Transverse colon (tissue), 4 donors: Measurements from ENCODE around the gene DLGAP3. TPM values are rescaled to one million over a fixed set of nuclear protein-coding genes. Genes with fewer than 3 reads are reported as not detected.

Experiments
- DNase-seq: peaks from one replicate; pipeline ENCODE4 v3.0.0-alpha.2; 2019
- H3K27ac ChIP-seq, 4 donors: fragments of 200-600 bp; sonication (generic); 2 replicates each; pipeline ENCODE4 v1.5.1; 2016 to 2018; ENCODE audit warnings: inconsistent platforms in 4 of 4
- H3K27me3 ChIP-seq: fragments of 200-600 bp; sonication (generic); 2 replicates; pipeline ENCODE4 v1.5.1; 2017; ENCODE audit warnings: inconsistent platforms
- H3K36me3 ChIP-seq, 4 donors: fragments of 200-600 bp; sonication (generic); 2 replicates each; pipeline ENCODE4 v1.5.1; 2017 to 2019; ENCODE audit warnings: inconsistent platforms in 4 of 4
- H3K4me1 ChIP-seq, 4 donors: fragments of 200-600 bp; sonication (generic); 2 replicates each; pipeline ENCODE4 v1.5.1; 2017 to 2020; ENCODE audit warnings: inconsistent platforms in 4 of 4
- H3K4me3 ChIP-seq, 4 donors: fragments of 200-600 bp; sonication (generic); 1 replicate in 1 of 4; 2 replicates in 3 of 4; pipeline versions ENCODE4 v1.5.1 to v1.6.1; 2017 to 2019; ENCODE audit warnings: inconsistent platforms in 4 of 4
- H3K9me3 ChIP-seq, 2 donors: fragments of 200-600 bp; sonication (generic); 2 replicates each; pipeline ENCODE4 v1.5.1; 2017 to 2019; ENCODE audit warnings: inconsistent platforms in 2 of 2
- CTCF ChIP-seq, 5 experiments: fragments of 200-600 bp in 3 of 5; fragments of 450-650 bp in 2 of 5; sonication (generic) in 3 of 5; IDR thresholded peaks; 1 replicate in 2 of 5; 2 replicates in 3 of 5; pipeline ENCODE4 v1.5.1; 2016 to 2017; ENCODE audit warnings: antibody characterized with exemption in 5 of 5, inconsistent platforms in 3 of 5, mild to moderate bottlenecking in 2 of 5, moderate library complexity in 1 of 5
- EP300 ChIP-seq: sonication (generic); formaldehyde crosslinking; IDR thresholded peaks from one replicate; pipeline ENCODE4 v1.6.1; 2017; ENCODE audit warnings: antibody characterized with exemption, low read depth
- POLR2A ChIP-seq: fragments of 450-650 bp; IDR thresholded peaks from one replicate; pipeline ENCODE4 v1.6.1; 2016; ENCODE audit warnings: antibody characterized with exemption, mild to moderate bottlenecking, moderate library complexity
- POLR2AphosphoS5 ChIP-seq, 3 donors: sonication (generic); formaldehyde crosslinking; IDR thresholded peaks; one replicate each; pipeline ENCODE4 v1.6.1; 2016; ENCODE audit warnings: antibody characterized with exemption in 3 of 3
- WGBS, 2 donors: methylation state at CpG; one replicate each; pipeline ENCODE4 v1.1.5; 2018; ENCODE audit warnings: low coverage in 1 of 2; 5-methylcytosine and 5-hydroxymethylcytosine counted together
- in situ Hi-C, 4 donors: fragments of 200-750 bp; cut with MboI; loops; one replicate each; pipeline versions ENCODE4 v1.15.0 to v1.15.1; 2017; ENCODE audit warnings: low sequenced_read_pairs in 3 of 4, low pct_ligation_motif_present in 1 of 4, low pct_unique_long_range_greater_than_20kb in 1 of 4
- intact Hi-C: fragments of 100-400 bp; cut with DNase I; formaldehyde crosslinking; loops from one replicate; pipeline ENCODE4 v1.15.1; 2023; ENCODE audit warnings: low total_unique reads
- total RNA-seq, 4 donors: library from RNA; depleted of rRNA; stranded (reverse); fragments of >200 nt; gene quantifications; one replicate each; pipeline ENCODE4 v1.1.0, GENCODE V29; 2016

DLGAP3 gene
- 1 to 10 TPM in 2 of 4 donors, under 1 TPM in 2; 0.14 to 1.4 (median 0.64) TPM for total RNA-seq

DNA sequence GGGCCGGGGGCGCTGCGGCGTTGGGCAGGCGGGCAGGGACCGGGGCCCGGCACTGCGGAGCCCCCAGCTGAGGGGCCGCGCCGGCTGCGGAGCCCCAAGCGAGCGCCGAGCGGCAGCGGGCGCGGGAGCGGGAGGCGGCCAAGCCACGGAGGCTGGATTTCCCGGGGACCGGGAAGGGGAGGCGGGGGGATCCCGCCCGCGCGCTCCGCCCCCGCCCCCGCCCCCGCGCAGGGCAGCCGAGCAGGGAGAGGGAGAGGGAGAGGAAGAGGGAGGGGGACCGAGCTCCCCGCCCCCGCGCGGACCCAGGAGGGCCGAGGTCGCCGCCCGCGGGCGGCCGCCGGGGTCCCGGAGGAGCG, at the start of gene DLGAP3:
Gene DLGAP3, minus strand, starts transcription at position 154 of the 356 bp plus-strand sequence. CDS start 24,267 bp downstream, outside the sequence.
- no peak for TF ChIP-seq CTCF (IDR thresholded peaks at IDR 0.05)
- TF ChIP-seq EP300 = no peak
- no peak for TF ChIP-seq POLR2AphosphoS5 (IDR thresholded peaks at IDR 0.05)
- no peak for TF ChIP-seq POLR2A
- no peak for DNase-seq
- Histone ChIP-seq H3K4me3 (peak within 1 kb of the TSS; percentile 8 to 51 (median 32)), H3K4me1 (peaks cover 4 to 8% (median 8%) of the 10 kb centered on the region in 4 donors), H3K27ac (no peak within 1 kb of the TSS), H3K36me3 (no peaks in the 10 kb centered on the region), H3K27me3 (peaks cover 74% of the 10 kb centered on the region), H3K9me3 (no peaks in the 10 kb centered on the region)
- in situ Hi-C loops = no loop called here
- 0% methylated on average over 8 of the region's 50 CpGs; no CpG with 5 or more reads in 1 of the 2 donors for WGBS, 2 donors
- intact Hi-C loops = no loop called here

- DNase-seq = no peak
- no peaks in the 10 kb centered on the region for H3K27me3 ChIP-seq
These were observed 49.5 kb upstream of the DLGAP3 start for GRCh38 chr1:34978921-34979320.

GRCh38 chr1:34977858-34978257, 48.4 kb upstream of the DLGAP3 start:
- peaks cover 0 to 1% (median 0%) of the 10 kb centered on the region in 4 donors for H3K4me1 ChIP-seq
- no peaks in the 10 kb centered on the region for H3K27me3 ChIP-seq
- H3K36me3 ChIP-seq = no peaks in the 10 kb centered on the region
- H3K9me3 ChIP-seq = no peaks in the 10 kb centered on the region
- 100% methylated on average over 2 of the region's 2 CpGs; no CpG with 5 or more reads in 1 of the 2 donors for WGBS, 2 donors
- H3K4me3 ChIP-seq = no peak overlapping the region
- intact Hi-C loops = no loop called here
- no peak for DNase-seq
- TF ChIP-seq EP300 (no peak), POLR2A (no peak), CTCF (IDR thresholded peaks at IDR 0.05) (no peak), POLR2AphosphoS5 (IDR thresholded peaks at IDR 0.05) (no peak)
- H3K27ac ChIP-seq = no peak overlapping the region
- in situ Hi-C loops = no loop called here

More at GRCh38 chr1:34978921-34979320, 49.5 kb upstream of the DLGAP3 start:
- in situ Hi-C loops (no loop called here), intact Hi-C loops (no loop called here)
- TF ChIP-seq EP300 (no peak), POLR2AphosphoS5 (IDR thresholded peaks at IDR 0.05) (no peak), POLR2A (no peak), CTCF (IDR thresholded peaks at IDR 0.05) (no peak)
- Histone ChIP-seq H3K4me1 (peaks cover 4 to 11% (median 5%) of the 10 kb centered on the region in 4 donors), H3K27ac (no peak overlapping the region), H3K9me3 (no peaks in the 10 kb centered on the region), H3K36me3 (no peaks in the 10 kb centered on the region), H3K4me3 (no peak overlapping the region)
- WGBS, 2 donors = 82% methylated on average over 6 of the region's 6 CpGs; no CpG with 5 or more reads in 1 of the 2 donors

GRCh38 chr1:34977210-34977471, 47.7 kb upstream of the DLGAP3 start:
- DNase-seq = no peak
- Histone ChIP-seq H3K4me3 (no peak overlapping the region), H3K27me3 (no peaks in the 10 kb centered on the region), H3K27ac (no peak overlapping the region), H3K9me3 (no peaks in the 10 kb centered on the region), H3K4me1 (no peaks in the 10 kb centered on the region), H3K36me3 (no peaks in the 10 kb centered on the region)
- WGBS, 2 donors = 99% methylated on average over 13 of the region's 13 CpGs; no CpG with 5 or more reads in 1 of the 2 donors
- in situ Hi-C loops (no loop called here), intact Hi-C loops (no loop called here)
- no peak for TF ChIP-seq POLR2AphosphoS5 (IDR thresholded peaks at IDR 0.05)
- no peak for TF ChIP-seq POLR2A
- no peak for TF ChIP-seq EP300
- no peak for TF ChIP-seq CTCF (IDR thresholded peaks at IDR 0.05)
